HCT116 (cell line): ENCODE data around the gene BLOC1S5. TPM values are rescaled to one million over a fixed set of nuclear protein-coding genes. Genes with fewer than 3 reads are reported as not detected.

ENCODE experiments used
- ATAC-seq: fragments of 200-7000 bp; cut with Tn5 transposase; 2 replicates; pipeline ENCODE4 v1.9.1; 2020; ENCODE audit warnings: mild to moderate bottlenecking, moderate library complexity
- BruUV-seq: library from RNA; stranded (reverse); fragments of 400-500 nt; replicated peaks from 2 replicates; lab custom pipeline; 2021; lab: Mats Ljungman, UMichigan
- CTCF ChIA-PET: fragments of 300-600 bp; sonication (Branson Sonifier 250); formaldehyde crosslinking; loops from one replicate; lab custom pipeline; 2021; ENCODE audit warnings: antibody characterized with exemption; lab: Charles Lee
- POLR2A ChIA-PET: fragments of 300-600, 350-600 bp; sonication (Branson Sonifier 250); formaldehyde crosslinking; loops from one replicate; lab custom pipeline; 2021; ENCODE audit warnings: antibody characterized with exemption; lab: Charles Lee
- RAD21 ChIA-PET, 2 experiments: fragments of 300-600 bp; sonication (Branson Sonifier 250); formaldehyde crosslinking; loops; one replicate each; lab custom pipeline; 2023; ENCODE audit warnings: low total read pairs in 2 of 2; ENCODE audit not compliant: uncharacterized antibody in 2 of 2, unreplicated experiment in 2 of 2, low non-redundant PET in 1 of 2; lab: Charles Lee
- DNase-seq: peaks from one replicate; pipeline ENCODE4 v3.0.0-alpha.2; 2010; ENCODE audit warnings: low read depth, low spot score
- H2AFZ ChIP-seq: fragments of 200-600 bp; shearing (Covaris generic), sonication (generic); 2 replicates; pipeline ENCODE4 v1.6.1; 2017; ENCODE audit warnings: low read depth, mixed run types, mixed read lengths, antibody characterized with exemption, low read length; ENCODE audit not compliant: poor library complexity, severe bottlenecking
- H3K27ac ChIP-seq: 2 replicates; pipeline ENCODE4 v1.5.1; 2012; ENCODE audit warnings: low read depth, low read length
- H3K27me3 ChIP-seq: fragments of 200-600 bp; sonication (generic); 2 replicates; pipeline ENCODE4 v1.6.1; 2016; ENCODE audit warnings: mixed run types, low read length, mixed read lengths; ENCODE audit not compliant: insufficient read depth
- H3K36me3 ChIP-seq, 2 experiments: fragments of 200-500 bp in 1 of 2; fragments of 200-600 bp in 1 of 2; sonication (Bioruptor generic) in 1 of 2; sonication (generic) in 1 of 2; 2 replicates each; pipeline versions ENCODE4 v1.5.1 to v1.6.1; 2014 to 2016; ENCODE audit warnings: low read length in 2 of 2, inconsistent platforms in 1 of 2, mixed read lengths in 1 of 2, mixed run types in 1 of 2; ENCODE audit not compliant: insufficient read depth in 2 of 2, control insufficient read depth in 1 of 2
- H3K4me1 ChIP-seq, 2 experiments: fragments of 200-600 bp in 1 of 2; sonication (generic) in 1 of 2; 2 replicates each; pipeline versions ENCODE4 v1.5.1 to v1.6.1; 2012 to 2017; ENCODE audit warnings: low read length in 2 of 2, inconsistent platforms in 1 of 2, mild to moderate bottlenecking in 1 of 2, mixed read lengths in 1 of 2, mixed run types in 1 of 2, moderate library complexity in 1 of 2; ENCODE audit not compliant: insufficient read depth in 2 of 2, control insufficient read depth in 1 of 2
- H3K4me2 ChIP-seq: fragments of 200-600 bp; sonication (generic); 2 replicates; pipeline ENCODE4 v1.6.1; 2017; ENCODE audit warnings: mixed run types, low read length, mixed read lengths
- H3K4me3 ChIP-seq, 2 experiments: fragments of 200-600 bp in 1 of 2; sonication (generic) in 1 of 2; replicated peaks in 1 of 2; 2 replicates each; pipeline ENCODE4 v1.5.1; 2011 to 2016; ENCODE audit warnings: low read length in 2 of 2, control low read depth in 1 of 2, low read depth in 1 of 2, mild to moderate bottlenecking in 1 of 2, mixed read lengths in 1 of 2, mixed run types in 1 of 2
- H3K79me2 ChIP-seq: fragments of 200-600 bp; sonication (generic); 2 replicates; pipeline ENCODE4 v1.6.1; 2017; ENCODE audit warnings: mild to moderate bottlenecking, mixed run types, low read length, moderate library complexity, mixed read lengths; ENCODE audit not compliant: insufficient read depth
- H3K9ac ChIP-seq: fragments of 200-600 bp; sonication (generic); 2 replicates; pipeline ENCODE4 v1.6.1; 2016; ENCODE audit warnings: low read length, mixed read lengths
- H3K9me2 ChIP-seq: fragments of 200-600 bp; sonication (generic), shearing (Covaris generic); 2 replicates; pipeline ENCODE4 v1.6.1; 2017; ENCODE audit warnings: mixed run types, mild to moderate bottlenecking, moderate library complexity; ENCODE audit not compliant: insufficient read depth
- H3K9me3 ChIP-seq, 2 experiments: fragments of 200-500 bp in 1 of 2; fragments of 200-600 bp in 1 of 2; sonication (Bioruptor generic) in 1 of 2; sonication (generic) in 1 of 2; 2 replicates each; pipeline ENCODE4 v1.6.1; 2014 to 2017; ENCODE audit warnings: low read length in 2 of 2, mixed read lengths in 2 of 2, inconsistent platforms in 1 of 2, low read depth in 1 of 2, mild to moderate bottlenecking in 1 of 2, mixed run types in 1 of 2, moderate library complexity in 1 of 2; ENCODE audit not compliant: control insufficient read depth in 1 of 2, insufficient read depth in 1 of 2
- H4K20me1 ChIP-seq: fragments of 200-600 bp; sonication (generic), shearing (Covaris generic); 2 replicates; pipeline ENCODE4 v1.6.1; 2017; ENCODE audit warnings: mixed run types, mild to moderate bottlenecking, moderate library complexity; ENCODE audit not compliant: insufficient read depth
- CBX3 ChIP-seq: IDR thresholded peaks from 2 replicates; pipeline ENCODE4 v1.6.1; 2012; ENCODE audit warnings: low read depth
- EGR1 ChIP-seq: IDR thresholded peaks from 2 replicates; pipeline ENCODE4 v1.6.1; 2012; ENCODE audit warnings: low read depth
- ELF1 ChIP-seq: IDR thresholded peaks from 2 replicates; pipeline ENCODE4 v1.6.1; 2012; ENCODE audit warnings: low read depth, borderline replicate concordance
- EZH2phosphoT487 ChIP-seq: fragments of 200-600 bp; IDR thresholded peaks from 2 replicates; pipeline ENCODE4 v1.6.1; 2018; ENCODE audit warnings: antibody characterized with exemption, borderline replicate concordance
- FOSL1 ChIP-seq: IDR thresholded peaks from 2 replicates; pipeline ENCODE4 v1.6.1; 2012; ENCODE audit warnings: low read depth
- JUND ChIP-seq: IDR thresholded peaks from 2 replicates; pipeline ENCODE4 v1.6.1; 2012
- POLR2A ChIP-seq: IDR thresholded peaks from 2 replicates; pipeline ENCODE4 v1.7.0; 2011; ENCODE audit warnings: borderline replicate concordance; ENCODE audit not compliant: insufficient read depth, insufficient read length; ENCODE audit errors: extremely low read depth
- POLR2AphosphoS5 ChIP-seq: IDR thresholded peaks from 2 replicates; pipeline ENCODE4 v1.6.1; 2011; ENCODE audit warnings: mild to moderate bottlenecking, low read depth, low read length, moderate library complexity
- SRF ChIP-seq: IDR thresholded peaks from 2 replicates; pipeline ENCODE4 v1.6.1; 2012; ENCODE audit warnings: low read depth
- YY1 ChIP-seq: IDR thresholded peaks from 2 replicates; pipeline ENCODE4 v1.6.1; 2011; ENCODE audit warnings: low read length, low read depth, moderate library complexity, mild to moderate bottlenecking; ENCODE audit not compliant: insufficient replicate concordance; ENCODE audit errors: extremely low read depth
- intact Hi-C: fragments of 100-400 bp; cut with micrococcal nuclease; formaldehyde crosslinking; loops from 2 replicates; pipeline ENCODE4 v1.10.0; 2022
- total RNA-seq: library from RNA; stranded (reverse); gene quantifications from one replicate; pipeline ENCODE4 v1.2.1, GENCODE V29; 2021; ENCODE audit not compliant: unreplicated experiment
- TF ChIP-seq, protein P1 (sequence below), 3 experiments: fragments of 200-600 bp in 1 of 3; sonication (generic) in 1 of 3; IDR thresholded peaks in 2 of 3; conservative IDR thresholded peaks in 1 of 3; 2 replicates each; pipeline ENCODE4 v1.5.1; 2012 to 2017; ENCODE audit warnings: low read depth in 2 of 3, low read length in 2 of 3, antibody characterized with exemption in 1 of 3, borderline replicate concordance in 1 of 3, control low read depth in 1 of 3, mild to moderate bottlenecking in 1 of 3, mixed read lengths in 1 of 3, mixed run types in 1 of 3, moderate library complexity in 1 of 3; ENCODE audit not compliant: insufficient read depth in 1 of 3
- TF ChIP-seq, protein P2 (sequence below): IDR thresholded peaks from 2 replicates; pipeline ENCODE4 v1.6.1; 2011; ENCODE audit warnings: mild to moderate bottlenecking, low read length, moderate library complexity; ENCODE audit not compliant: insufficient replicate concordance; ENCODE audit errors: extremely low read depth

BLOC1S5 gene
- total RNA-seq, 1 experiment from 2014 or later: 12.0 TPM

- no peak overlapping the region for H3K4me2 ChIP-seq
- H3K27ac ChIP-seq: no peak overlapping the region
- no peaks in the 10 kb centered on the region for H3K9me3 ChIP-seq
- no peaks in the 10 kb centered on the region for H4K20me1 ChIP-seq
- H3K4me1 ChIP-seq: no peaks in the 10 kb centered on the region
- no peaks in the 10 kb centered on the region for H3K9me2 ChIP-seq
- H3K9ac ChIP-seq: no peak overlapping the region
- no peak for DNase-seq
- ATAC-seq: no peak
- no peaks in the 10 kb centered on the region for H3K27me3 ChIP-seq
- intact Hi-C loops: loop anchor here (10.0 kb wide), 1 partner anchor 376 kb away; no protein-coding TSS in a partner anchor
- H3K4me3 ChIP-seq: no peak overlapping the region
- H2AFZ ChIP-seq: no peak overlapping the region
- POLR2A ChIA-PET: no interaction called here
- no peaks in the 10 kb centered on the region for H3K36me3 ChIP-seq
- CTCF ChIA-PET: no interaction called here
- TF ChIP-seq FOSL1 (no peak), EZH2phosphoT487 (no peak), CBX3 (no peak), SRF (no peak), POLR2AphosphoS5 (no peak), POLR2A (no peak), ELF1 (no peak), JUND (no peak), EGR1 (no peak), YY1 (no peak)
- TF ChIP-seq, protein P1, sequence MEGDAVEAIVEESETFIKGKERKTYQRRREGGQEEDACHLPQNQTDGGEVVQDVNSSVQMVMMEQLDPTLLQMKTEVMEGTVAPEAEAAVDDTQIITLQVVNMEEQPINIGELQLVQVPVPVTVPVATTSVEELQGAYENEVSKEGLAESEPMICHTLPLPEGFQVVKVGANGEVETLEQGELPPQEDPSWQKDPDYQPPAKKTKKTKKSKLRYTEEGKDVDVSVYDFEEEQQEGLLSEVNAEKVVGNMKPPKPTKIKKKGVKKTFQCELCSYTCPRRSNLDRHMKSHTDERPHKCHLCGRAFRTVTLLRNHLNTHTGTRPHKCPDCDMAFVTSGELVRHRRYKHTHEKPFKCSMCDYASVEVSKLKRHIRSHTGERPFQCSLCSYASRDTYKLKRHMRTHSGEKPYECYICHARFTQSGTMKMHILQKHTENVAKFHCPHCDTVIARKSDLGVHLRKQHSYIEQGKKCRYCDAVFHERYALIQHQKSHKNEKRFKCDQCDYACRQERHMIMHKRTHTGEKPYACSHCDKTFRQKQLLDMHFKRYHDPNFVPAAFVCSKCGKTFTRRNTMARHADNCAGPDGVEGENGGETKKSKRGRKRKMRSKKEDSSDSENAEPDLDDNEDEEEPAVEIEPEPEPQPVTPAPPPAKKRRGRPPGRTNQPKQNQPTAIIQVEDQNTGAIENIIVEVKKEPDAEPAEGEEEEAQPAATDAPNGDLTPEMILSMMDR (IDR thresholded peaks at IDR 0.05 in 2 of 3, conservative IDR thresholded peaks at IDR 0.05 in 1 of 3; ENCODE audit: borderline replicate concordance in 1 of 3, insufficient read depth in 1 of 3, low read depth in 2 of 3, low read length in 2 of 3): no peak
- TF ChIP-seq, protein P2, sequence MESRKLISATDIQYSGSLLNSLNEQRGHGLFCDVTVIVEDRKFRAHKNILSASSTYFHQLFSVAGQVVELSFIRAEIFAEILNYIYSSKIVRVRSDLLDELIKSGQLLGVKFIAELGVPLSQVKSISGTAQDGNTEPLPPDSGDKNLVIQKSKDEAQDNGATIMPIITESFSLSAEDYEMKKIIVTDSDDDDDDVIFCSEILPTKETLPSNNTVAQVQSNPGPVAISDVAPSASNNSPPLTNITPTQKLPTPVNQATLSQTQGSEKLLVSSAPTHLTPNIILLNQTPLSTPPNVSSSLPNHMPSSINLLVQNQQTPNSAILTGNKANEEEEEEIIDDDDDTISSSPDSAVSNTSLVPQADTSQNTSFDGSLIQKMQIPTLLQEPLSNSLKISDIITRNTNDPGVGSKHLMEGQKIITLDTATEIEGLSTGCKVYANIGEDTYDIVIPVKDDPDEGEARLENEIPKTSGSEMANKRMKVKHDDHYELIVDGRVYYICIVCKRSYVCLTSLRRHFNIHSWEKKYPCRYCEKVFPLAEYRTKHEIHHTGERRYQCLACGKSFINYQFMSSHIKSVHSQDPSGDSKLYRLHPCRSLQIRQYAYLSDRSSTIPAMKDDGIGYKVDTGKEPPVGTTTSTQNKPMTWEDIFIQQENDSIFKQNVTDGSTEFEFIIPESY: no peak
- RAD21 ChIA-PET: no interaction called here
- H3K79me2 ChIP-seq: no peaks in the 10 kb centered on the region
- BruUV-seq: no TSS peak
Observed at GRCh38 chr6:8000636-8001035, 63.6 kb downstream of the BLOC1S5 start.
